HG03432 (cell line): ENCODE measurements around the gene SLC28A1.
"Not testable (repeated sequence)": the region's sequence is repeated elsewhere in the genome, so short reads cannot be mapped to it uniquely, and the experiment has no call there.

Experiments used
- ATAC-seq: cut with Tn5 transposase; IDR thresholded peaks from one replicate; pipeline ENCODE4 v1.9.1; 2021; ENCODE audit warnings: mild to moderate bottlenecking, moderate library complexity; ENCODE audit not compliant: unreplicated experiment

SLC28A1 gene

GRCh38 chr15:84861781-84862180 lies 22.7 kb upstream of the SLC28A1 start:
- no peak for ATAC-seq

GRCh38 chr15:84862214-84862975 lies 22.1 kb upstream of the SLC28A1 start:
- ATAC-seq = no peak

- ATAC-seq = no peak
Observed at GRCh38 chr15:84863565-84864443, 20.7 kb upstream of the SLC28A1 start.

GRCh38 chr15:84864444-84864795 lies 20.0 kb upstream of the SLC28A1 start:
- no peak for ATAC-seq

GRCh38 chr15:84865074-84865569 lies 19.3 kb upstream of the SLC28A1 start:
- ATAC-seq = no peak

GRCh38 chr15:84868037-84868880 lies 16.2 kb upstream of the SLC28A1 start:
- no peak for ATAC-seq

GRCh38 chr15:84869510-84869909 lies 15.0 kb upstream of the SLC28A1 start:
- ATAC-seq = no peak

- ATAC-seq = no peak
Observed at GRCh38 chr15:84871428-84871985, 13.0 kb upstream of the SLC28A1 start.

GRCh38 chr15:84872009-84872910 lies 12.2 kb upstream of the SLC28A1 start:
- ATAC-seq = no peak

GRCh38 chr15:84873997-84874396 lies 10.5 kb upstream of the SLC28A1 start:
- no peak for ATAC-seq

- ATAC-seq = no peak
Observed at GRCh38 chr15:84874981-84875699, 9.3 kb upstream of the SLC28A1 start.

GRCh38 chr15:84876269-84876668 lies 8.2 kb upstream of the SLC28A1 start:
- no peak for ATAC-seq

- not testable (repeated sequence) for ATAC-seq
Observed at GRCh38 chr15:84877701-84878100, 6.8 kb upstream of the SLC28A1 start.

GRCh38 chr15:84878504-84878903 lies 6.0 kb upstream of the SLC28A1 start:
- no peak for ATAC-seq

GRCh38 chr15:84879088-84879780 lies 5.2 kb upstream of the SLC28A1 start:
- no peak for ATAC-seq

- no peak for ATAC-seq
Observed at GRCh38 chr15:84880007-84880406, 4.5 kb upstream of the SLC28A1 start.

GRCh38 chr15:84880822-84881519 lies 3.5 kb upstream of the SLC28A1 start:
- no peak for ATAC-seq

- ATAC-seq = no peak
Observed at GRCh38 chr15:84881520-84881830, 3.0 kb upstream of the SLC28A1 start.
